ENCODE measurements around the gene MEGF9.

Gene MEGF9

GRCh38 chr9:120681121-120681520 is 33.1 kb downstream of the MEGF9 start:
- DNase-seq (ENCODE audit: low read depth in 1 of 2, low spot score in 1 of 2) = no peak
- Histone ChIP-seq H3K27ac (replicated peaks) (no peak overlapping the region), H3K27me3 (ENCODE audit: insufficient read depth, poor library complexity, severe bottlenecking) (no peaks in the 10 kb centered on the region), H3K4me3 (replicated peaks; ENCODE audit: insufficient read depth, low read length) (no peak overlapping the region)
- TF ChIP-seq POLR2AphosphoS5 (IDR thresholded peaks at IDR 0.05; ENCODE audit: low read depth) (no peak), SPI1 (IDR thresholded peaks at IDR 0.05; ENCODE audit: borderline replicate concordance, low read depth) (no peak), GABPA (IDR thresholded peaks at IDR 0.05; ENCODE audit: low read depth) (no peak), REST (IDR thresholded peaks at IDR 0.05; ENCODE audit: insufficient replicate concordance, low read depth) (no peak), CTCF (IDR thresholded peaks at IDR 0.05; ENCODE audit: insufficient read depth, low read length) (no peak)

- no peak for DNase-seq (ENCODE audit: low read depth in 1 of 2, low spot score in 1 of 2)
- Histone ChIP-seq H3K4me3 (replicated peaks; ENCODE audit: insufficient read depth, low read length) (no peak overlapping the region), H3K27ac (replicated peaks) (no peak overlapping the region), H3K27me3 (ENCODE audit: insufficient read depth, poor library complexity, severe bottlenecking) (no peaks in the 10 kb centered on the region)
- TF ChIP-seq REST (IDR thresholded peaks at IDR 0.05; ENCODE audit: insufficient replicate concordance, low read depth) (no peak), CTCF (IDR thresholded peaks at IDR 0.05; ENCODE audit: insufficient read depth, low read length) (no peak), POLR2AphosphoS5 (IDR thresholded peaks at IDR 0.05; ENCODE audit: low read depth) (no peak), SPI1 (IDR thresholded peaks at IDR 0.05; ENCODE audit: borderline replicate concordance, low read depth) (no peak), GABPA (IDR thresholded peaks at IDR 0.05; ENCODE audit: low read depth) (no peak)
Observed at GRCh38 chr9:120680579-120680978, 33.7 kb downstream of the MEGF9 start.

GRCh38 chr9:120680161-120680560 is 34.1 kb downstream of the MEGF9 start:
- Histone ChIP-seq H3K27me3 (ENCODE audit: insufficient read depth, poor library complexity, severe bottlenecking) (no peaks in the 10 kb centered on the region), H3K4me3 (replicated peaks; ENCODE audit: insufficient read depth, low read length) (no peak overlapping the region), H3K27ac (replicated peaks) (no peak overlapping the region)
- TF ChIP-seq CTCF (IDR thresholded peaks at IDR 0.05; ENCODE audit: insufficient read depth, low read length) = no peak
- no peak for TF ChIP-seq REST (IDR thresholded peaks at IDR 0.05; ENCODE audit: insufficient replicate concordance, low read depth)
- TF ChIP-seq POLR2AphosphoS5 (IDR thresholded peaks at IDR 0.05; ENCODE audit: low read depth) = no peak
- no peak for TF ChIP-seq SPI1 (IDR thresholded peaks at IDR 0.05; ENCODE audit: borderline replicate concordance, low read depth)
- no peak for TF ChIP-seq GABPA (IDR thresholded peaks at IDR 0.05; ENCODE audit: low read depth)
- DNase-seq (ENCODE audit: low read depth in 1 of 2, low spot score in 1 of 2) = no peak

All from HL-60 (cell line).